ENCODE results near the gene TOR4A. TPM values are rescaled to one million over a fixed set of nuclear protein-coding genes. Genes with fewer than 3 reads are reported as not detected.
A peak's percentile ranks its signal among the peaks of the same experiment; 100 is the strongest.

Gene TOR4A
- total and polyA plus RNA-seq, 9 of the 15 experiments (the other 6 are each of a cell fraction or from before 2014, with no cell fraction given): 3.9 to 49.2 (median 8.8) TPM

GRCh38 chr9:137236238-137236935 lies 41.1 kb upstream of the TOR4A start (continued):
- TF ChIP-seq, protein P1, sequence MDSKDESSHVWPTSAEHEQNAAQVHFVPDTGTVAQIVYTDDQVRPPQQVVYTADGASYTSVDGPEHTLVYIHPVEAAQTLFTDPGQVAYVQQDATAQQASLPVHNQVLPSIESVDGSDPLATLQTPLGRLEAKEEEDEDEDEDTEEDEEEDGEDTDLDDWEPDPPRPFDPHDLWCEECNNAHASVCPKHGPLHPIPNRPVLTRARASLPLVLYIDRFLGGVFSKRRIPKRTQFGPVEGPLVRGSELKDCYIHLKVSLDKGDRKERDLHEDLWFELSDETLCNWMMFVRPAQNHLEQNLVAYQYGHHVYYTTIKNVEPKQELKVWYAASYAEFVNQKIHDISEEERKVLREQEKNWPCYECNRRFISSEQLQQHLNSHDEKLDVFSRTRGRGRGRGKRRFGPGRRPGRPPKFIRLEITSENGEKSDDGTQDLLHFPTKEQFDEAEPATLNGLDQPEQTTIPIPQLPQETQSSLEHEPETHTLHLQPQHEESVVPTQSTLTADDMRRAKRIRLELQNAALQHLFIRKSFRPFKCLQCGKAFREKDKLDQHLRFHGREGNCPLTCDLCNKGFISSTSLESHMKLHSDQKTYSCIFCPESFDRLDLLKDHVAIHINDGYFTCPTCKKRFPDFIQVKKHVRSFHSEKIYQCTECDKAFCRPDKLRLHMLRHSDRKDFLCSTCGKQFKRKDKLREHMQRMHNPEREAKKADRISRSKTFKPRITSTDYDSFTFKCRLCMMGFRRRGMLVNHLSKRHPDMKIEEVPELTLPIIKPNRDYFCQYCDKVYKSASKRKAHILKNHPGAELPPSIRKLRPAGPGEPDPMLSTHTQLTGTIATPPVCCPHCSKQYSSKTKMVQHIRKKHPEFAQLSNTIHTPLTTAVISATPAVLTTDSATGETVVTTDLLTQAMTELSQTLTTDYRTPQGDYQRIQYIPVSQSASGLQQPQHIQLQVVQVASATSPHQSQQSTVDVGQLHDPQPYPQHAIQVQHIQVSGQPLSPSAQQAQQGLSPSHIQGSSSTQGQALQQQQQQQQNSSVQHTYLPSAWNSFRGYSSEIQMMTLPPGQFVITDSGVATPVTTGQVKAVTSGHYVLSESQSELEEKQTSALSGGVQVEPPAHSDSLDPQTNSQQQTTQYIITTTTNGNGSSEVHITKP (IDR thresholded peaks at IDR 0.05; ENCODE audit: partially characterized antibody): peak; percentile 52
- no peak for TF ChIP-seq ZBTB9 (CRISPR knock-in tag; IDR thresholded peaks at IDR 0.05)
- TF ChIP-seq MXI1 (IDR thresholded peaks at IDR 0.05; ENCODE audit: low read depth, low read length): no peak
- no peak for TF ChIP-seq MXD1 (CRISPR knock-in tag; IDR thresholded peaks at IDR 0.05; ENCODE audit: borderline replicate concordance, poor library complexity, severe bottlenecking)
- TF ChIP-seq NELFE (IDR thresholded peaks at IDR 0.05; ENCODE audit: insufficient read depth, insufficient read length): no peak
- TF ChIP-seq SP1 (CRISPR knock-in tag; IDR thresholded peaks at IDR 0.05): peak; percentile 98
- no peak for TF ChIP-seq NUFIP1 (IDR thresholded peaks at IDR 0.05; ENCODE audit: partially characterized antibody)
- TF ChIP-seq, protein P2, sequence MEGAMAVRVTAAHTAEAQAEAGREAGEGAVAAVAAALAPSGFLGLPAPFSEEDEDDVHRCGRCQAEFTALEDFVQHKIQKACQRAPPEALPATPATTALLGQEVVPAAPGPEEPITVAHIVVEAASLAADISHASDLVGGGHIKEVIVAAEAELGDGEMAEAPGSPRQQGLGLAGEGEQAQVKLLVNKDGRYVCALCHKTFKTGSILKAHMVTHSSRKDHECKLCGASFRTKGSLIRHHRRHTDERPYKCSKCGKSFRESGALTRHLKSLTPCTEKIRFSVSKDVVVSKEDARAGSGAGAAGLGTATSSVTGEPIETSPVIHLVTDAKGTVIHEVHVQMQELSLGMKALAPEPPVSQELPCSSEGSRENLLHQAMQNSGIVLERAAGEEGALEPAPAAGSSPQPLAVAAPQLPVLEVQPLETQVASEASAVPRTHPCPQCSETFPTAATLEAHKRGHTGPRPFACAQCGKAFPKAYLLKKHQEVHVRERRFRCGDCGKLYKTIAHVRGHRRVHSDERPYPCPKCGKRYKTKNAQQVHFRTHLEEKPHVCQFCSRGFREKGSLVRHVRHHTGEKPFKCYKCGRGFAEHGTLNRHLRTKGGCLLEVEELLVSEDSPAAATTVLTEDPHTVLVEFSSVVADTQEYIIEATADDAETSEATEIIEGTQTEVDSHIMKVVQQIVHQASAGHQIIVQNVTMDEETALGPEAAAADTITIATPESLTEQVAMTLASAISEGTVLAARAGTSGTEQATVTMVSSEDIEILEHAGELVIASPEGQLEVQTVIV (CRISPR knock-in tag; IDR thresholded peaks at IDR 0.05; ENCODE audit: borderline replicate concordance): no peak
- TF ChIP-seq, protein P3, sequence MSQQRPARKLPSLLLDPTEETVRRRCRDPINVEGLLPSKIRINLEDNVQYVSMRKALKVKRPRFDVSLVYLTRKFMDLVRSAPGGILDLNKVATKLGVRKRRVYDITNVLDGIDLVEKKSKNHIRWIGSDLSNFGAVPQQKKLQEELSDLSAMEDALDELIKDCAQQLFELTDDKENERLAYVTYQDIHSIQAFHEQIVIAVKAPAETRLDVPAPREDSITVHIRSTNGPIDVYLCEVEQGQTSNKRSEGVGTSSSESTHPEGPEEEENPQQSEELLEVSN (IDR thresholded peaks at IDR 0.05; ENCODE audit: borderline replicate concordance in 1 of 2, extremely low read depth in 1 of 2, insufficient read depth in 1 of 2, insufficient read length in 1 of 2, low read depth in 1 of 2, low read length in 1 of 2, poor library complexity in 1 of 2, severe bottlenecking in 1 of 2): no peak
- no peak for TF ChIP-seq ZNF23 (CRISPR knock-in tag; IDR thresholded peaks at IDR 0.05)
- TF ChIP-seq, protein P4, sequence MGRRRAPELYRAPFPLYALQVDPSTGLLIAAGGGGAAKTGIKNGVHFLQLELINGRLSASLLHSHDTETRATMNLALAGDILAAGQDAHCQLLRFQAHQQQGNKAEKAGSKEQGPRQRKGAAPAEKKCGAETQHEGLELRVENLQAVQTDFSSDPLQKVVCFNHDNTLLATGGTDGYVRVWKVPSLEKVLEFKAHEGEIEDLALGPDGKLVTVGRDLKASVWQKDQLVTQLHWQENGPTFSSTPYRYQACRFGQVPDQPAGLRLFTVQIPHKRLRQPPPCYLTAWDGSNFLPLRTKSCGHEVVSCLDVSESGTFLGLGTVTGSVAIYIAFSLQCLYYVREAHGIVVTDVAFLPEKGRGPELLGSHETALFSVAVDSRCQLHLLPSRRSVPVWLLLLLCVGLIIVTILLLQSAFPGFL (CRISPR knock-in tag; IDR thresholded peaks at IDR 0.05): no peak
- TF ChIP-seq TEAD4 (IDR thresholded peaks at IDR 0.05; ENCODE audit: low read length): peak; percentile 68
- no peak for TF ChIP-seq TEAD4 (CRISPR knock-in tag; IDR thresholded peaks at IDR 0.05; ENCODE audit: borderline replicate concordance)
- TF ChIP-seq, protein P5, sequence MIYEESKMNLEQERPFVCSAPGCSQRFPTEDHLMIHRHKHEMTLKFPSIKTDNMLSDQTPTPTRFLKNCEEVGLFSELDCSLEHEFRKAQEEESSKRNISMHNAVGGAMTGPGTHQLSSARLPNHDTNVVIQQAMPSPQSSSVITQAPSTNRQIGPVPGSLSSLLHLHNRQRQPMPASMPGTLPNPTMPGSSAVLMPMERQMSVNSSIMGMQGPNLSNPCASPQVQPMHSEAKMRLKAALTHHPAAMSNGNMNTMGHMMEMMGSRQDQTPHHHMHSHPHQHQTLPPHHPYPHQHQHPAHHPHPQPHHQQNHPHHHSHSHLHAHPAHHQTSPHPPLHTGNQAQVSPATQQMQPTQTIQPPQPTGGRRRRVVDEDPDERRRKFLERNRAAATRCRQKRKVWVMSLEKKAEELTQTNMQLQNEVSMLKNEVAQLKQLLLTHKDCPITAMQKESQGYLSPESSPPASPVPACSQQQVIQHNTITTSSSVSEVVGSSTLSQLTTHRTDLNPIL (CRISPR knock-in tag; IDR thresholded peaks at IDR 0.05): no peak
